ENCODE data around the gene NCKAP5.

The NCKAP5 gene

DNA sequence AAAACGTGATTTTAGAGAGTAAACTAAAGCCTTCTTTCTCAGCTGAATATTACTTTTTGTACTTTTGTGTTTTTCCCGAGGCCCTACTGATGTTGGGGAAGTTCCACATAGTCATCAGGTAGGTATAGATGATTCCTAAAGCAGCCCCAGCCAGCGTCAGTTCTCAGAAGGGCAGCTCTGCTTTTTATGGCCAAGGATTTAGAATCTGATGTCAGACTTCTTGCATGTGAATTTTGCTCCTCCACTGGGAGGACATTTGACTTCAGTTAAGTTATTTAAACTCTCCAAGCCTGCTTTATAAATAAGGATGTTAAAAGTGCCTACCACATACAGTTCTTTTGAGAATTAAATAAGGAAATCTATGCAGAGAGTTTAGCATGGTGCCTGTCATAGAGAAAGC, 130.8 kb downstream of the NCKAP5 start:
- TF ChIP-seq, protein P1, sequence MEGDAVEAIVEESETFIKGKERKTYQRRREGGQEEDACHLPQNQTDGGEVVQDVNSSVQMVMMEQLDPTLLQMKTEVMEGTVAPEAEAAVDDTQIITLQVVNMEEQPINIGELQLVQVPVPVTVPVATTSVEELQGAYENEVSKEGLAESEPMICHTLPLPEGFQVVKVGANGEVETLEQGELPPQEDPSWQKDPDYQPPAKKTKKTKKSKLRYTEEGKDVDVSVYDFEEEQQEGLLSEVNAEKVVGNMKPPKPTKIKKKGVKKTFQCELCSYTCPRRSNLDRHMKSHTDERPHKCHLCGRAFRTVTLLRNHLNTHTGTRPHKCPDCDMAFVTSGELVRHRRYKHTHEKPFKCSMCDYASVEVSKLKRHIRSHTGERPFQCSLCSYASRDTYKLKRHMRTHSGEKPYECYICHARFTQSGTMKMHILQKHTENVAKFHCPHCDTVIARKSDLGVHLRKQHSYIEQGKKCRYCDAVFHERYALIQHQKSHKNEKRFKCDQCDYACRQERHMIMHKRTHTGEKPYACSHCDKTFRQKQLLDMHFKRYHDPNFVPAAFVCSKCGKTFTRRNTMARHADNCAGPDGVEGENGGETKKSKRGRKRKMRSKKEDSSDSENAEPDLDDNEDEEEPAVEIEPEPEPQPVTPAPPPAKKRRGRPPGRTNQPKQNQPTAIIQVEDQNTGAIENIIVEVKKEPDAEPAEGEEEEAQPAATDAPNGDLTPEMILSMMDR (IDR thresholded peaks at IDR 0.05; ENCODE audit: borderline replicate concordance, control extremely low read depth, extremely low read depth, insufficient read depth, missing control alignments) = no peak
- in situ Hi-C loops (cut with MboI; ENCODE audit: low sequenced_read_pairs, unreplicated experiment) = no loop called here
- no peak for DNase-seq (ENCODE audit: low spot score)

DNA sequence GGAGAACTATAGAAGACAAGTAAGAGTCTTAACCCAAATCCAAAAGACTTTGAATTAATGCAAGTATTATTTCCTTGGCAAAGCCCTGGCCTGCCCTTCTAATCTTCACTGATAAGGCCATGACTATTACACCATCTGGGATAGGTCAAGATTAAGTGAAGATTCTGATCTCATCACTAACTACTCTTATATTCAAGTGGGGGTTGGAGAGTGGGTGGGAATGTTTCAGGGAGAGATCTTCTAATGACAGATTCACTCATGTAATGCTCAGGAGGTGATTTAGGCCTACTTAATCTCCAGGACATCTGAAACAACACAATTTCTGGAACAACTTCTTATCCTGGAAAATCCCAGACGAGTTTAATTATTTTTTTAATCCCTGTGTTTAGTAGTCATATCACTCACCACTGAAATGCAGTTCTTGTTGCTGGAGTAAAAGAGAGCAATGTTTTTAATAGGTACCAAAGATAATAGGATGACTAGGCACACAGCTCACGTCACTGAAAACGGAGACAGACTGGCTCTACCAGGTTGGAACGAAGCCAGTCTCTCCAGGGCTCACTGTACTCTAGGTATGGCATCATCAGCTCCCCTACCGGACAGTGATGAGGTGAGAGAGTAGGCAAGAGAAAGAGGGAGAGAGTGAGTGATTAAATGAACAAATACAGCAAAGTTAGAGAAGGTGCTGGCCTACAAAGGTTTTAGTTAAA, 133.1 kb downstream of the NCKAP5 start:
- TF ChIP-seq, protein P1 (IDR thresholded peaks at IDR 0.05; ENCODE audit: borderline replicate concordance, control extremely low read depth, extremely low read depth, insufficient read depth, missing control alignments) = no peak
- DNase-seq (ENCODE audit: low spot score) = no peak
- in situ Hi-C loops (cut with MboI; ENCODE audit: low sequenced_read_pairs, unreplicated experiment) = no loop called here

DNA sequence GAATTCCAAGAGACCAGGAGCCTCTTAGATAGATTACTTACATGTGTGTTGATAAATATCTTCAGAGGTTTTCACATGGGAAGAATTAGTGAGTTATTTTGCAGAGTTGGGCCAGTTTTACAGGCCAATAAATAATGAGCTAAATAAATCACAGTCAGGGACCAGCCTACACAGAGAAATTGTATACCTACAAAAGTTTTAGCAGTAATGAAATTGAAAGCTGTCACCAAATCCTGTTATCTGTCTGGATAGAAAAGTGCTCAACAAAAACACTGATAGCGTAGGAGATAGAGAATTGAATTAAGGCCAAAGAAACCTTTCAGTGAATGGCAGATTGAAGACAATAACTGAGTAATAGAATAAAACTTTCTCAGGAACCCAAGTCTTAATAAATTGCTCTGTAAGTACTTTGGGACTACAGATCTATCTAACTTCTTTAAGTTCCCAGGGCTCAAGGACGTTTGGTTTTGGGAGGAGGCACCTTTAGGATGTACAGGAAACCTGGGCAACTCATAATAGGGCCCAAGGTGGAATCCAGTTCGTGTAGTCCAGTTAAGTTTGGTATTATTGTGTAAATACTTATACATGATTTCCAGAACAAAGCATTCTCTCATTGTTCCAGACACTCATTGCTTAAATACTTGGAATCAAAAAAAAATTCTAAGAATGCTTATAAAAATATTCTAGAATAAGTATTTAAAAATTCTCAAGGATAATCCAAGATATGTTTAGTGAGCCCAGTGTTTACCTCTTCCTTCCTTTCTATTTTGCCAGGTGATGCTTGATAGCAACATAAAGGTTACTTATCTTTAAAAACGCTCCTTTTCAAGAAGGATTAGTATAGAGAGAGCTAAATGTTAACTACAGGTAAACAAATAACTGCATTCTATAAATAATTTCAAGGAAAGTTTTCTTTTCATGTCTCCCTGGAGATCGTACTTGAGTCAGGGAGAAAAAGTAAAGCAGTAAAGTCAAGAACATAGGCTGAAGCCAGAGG, 134.5 kb downstream of the NCKAP5 start:
- in situ Hi-C loops (cut with MboI; ENCODE audit: low sequenced_read_pairs, unreplicated experiment) = no loop called here
- no peak for DNase-seq (ENCODE audit: low spot score)
- TF ChIP-seq, protein P1 (IDR thresholded peaks at IDR 0.05; ENCODE audit: borderline replicate concordance, control extremely low read depth, extremely low read depth, insufficient read depth, missing control alignments) = no peak

DNA sequence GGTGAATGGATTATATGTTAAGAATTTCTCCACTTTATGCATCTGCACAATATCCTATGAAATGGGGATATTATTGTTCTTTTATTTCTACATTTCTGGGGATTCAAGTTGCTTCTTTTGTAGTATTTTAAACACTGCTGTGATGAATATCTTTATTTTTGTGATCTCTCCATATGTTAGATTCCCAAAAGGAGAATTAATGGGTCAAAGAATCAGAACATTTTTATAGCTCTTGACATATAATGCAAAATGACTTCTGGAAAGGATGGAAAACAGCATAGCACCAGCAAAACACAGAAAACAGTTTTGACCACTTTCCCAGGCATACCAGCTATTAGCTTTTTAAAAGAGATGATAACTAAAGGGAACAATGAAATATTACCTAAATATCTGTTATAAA, 135.5 kb downstream of the NCKAP5 start:
- DNase-seq (ENCODE audit: low spot score) = no peak
- TF ChIP-seq, protein P1 (IDR thresholded peaks at IDR 0.05; ENCODE audit: borderline replicate concordance, control extremely low read depth, extremely low read depth, insufficient read depth, missing control alignments) = no peak
- in situ Hi-C loops (cut with MboI; ENCODE audit: low sequenced_read_pairs, unreplicated experiment) = no loop called here

DNA sequence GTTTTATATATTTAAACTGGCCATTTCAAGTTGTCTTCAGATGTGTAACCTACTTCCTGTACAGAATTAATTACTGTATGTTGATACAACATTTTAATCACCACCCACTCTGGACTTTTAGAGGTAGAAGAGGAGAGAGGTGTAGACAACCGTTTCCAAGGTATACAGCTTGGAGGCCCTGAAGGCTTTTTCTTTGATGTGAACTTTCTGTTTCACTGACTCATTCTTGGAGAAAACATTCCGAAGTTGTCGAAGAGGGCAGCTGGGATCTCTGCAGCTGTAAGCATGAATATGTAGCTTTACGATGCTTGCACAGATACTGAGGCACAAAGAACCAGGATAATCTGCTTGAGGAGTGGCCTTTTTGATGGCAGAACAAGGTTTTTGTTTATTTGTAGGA, 137.0 kb downstream of the NCKAP5 start:
- TF ChIP-seq, protein P1 (IDR thresholded peaks at IDR 0.05; ENCODE audit: borderline replicate concordance, control extremely low read depth, extremely low read depth, insufficient read depth, missing control alignments) = no peak
- DNase-seq (ENCODE audit: low spot score) = no peak
- in situ Hi-C loops (cut with MboI; ENCODE audit: low sequenced_read_pairs, unreplicated experiment) = no loop called here

DNA sequence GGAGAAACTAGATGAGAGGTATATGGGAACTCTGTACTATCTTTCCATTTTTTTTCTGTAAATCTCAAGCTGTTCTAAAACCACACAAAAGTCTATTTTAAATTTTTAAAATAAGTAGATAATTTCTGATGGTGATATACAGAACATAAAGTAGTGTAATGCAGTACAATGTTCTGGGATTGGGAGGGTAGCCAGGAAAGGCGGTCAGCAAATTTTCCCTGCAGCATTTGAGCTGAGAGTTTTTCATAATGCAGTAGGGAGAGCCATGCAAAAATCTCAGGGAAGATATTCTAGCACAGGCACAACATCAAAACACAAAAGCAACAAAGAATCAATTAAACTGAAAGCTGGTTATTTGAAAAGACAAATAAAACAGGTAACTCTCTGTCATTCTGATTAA, 141.5 kb downstream of the NCKAP5 start:
- in situ Hi-C loops (cut with MboI; ENCODE audit: low sequenced_read_pairs, unreplicated experiment) = no loop called here
- no peak for DNase-seq (ENCODE audit: low spot score)
- TF ChIP-seq, protein P1 (IDR thresholded peaks at IDR 0.05; ENCODE audit: borderline replicate concordance, control extremely low read depth, extremely low read depth, insufficient read depth, missing control alignments) = no peak
